Ishikawa (cell line): ENCODE results near the gene CD79A.

ENCODE experiments used
- CREB1 ChIP-seq: IDR thresholded peaks from 2 replicates; pipeline ENCODE4 v1.6.1; 2012; ENCODE audit warnings: low read depth
- EP300 ChIP-seq: IDR thresholded peaks from 2 replicates; pipeline ENCODE4 v1.6.1; 2012; ENCODE audit warnings: borderline replicate concordance
- FOXM1 ChIP-seq: IDR thresholded peaks from 2 replicates; pipeline ENCODE4 v1.6.1; 2012; ENCODE audit warnings: low read depth, borderline replicate concordance
- NFIC ChIP-seq: IDR thresholded peaks from 2 replicates; pipeline ENCODE4 v1.6.1; 2012
- RAD21 ChIP-seq: IDR thresholded peaks from 2 replicates; pipeline ENCODE4 v1.6.1; 2012; ENCODE audit warnings: low read depth
- USF1 ChIP-seq: IDR thresholded peaks from 2 replicates; pipeline ENCODE4 v1.6.1; 2012

DNA sequence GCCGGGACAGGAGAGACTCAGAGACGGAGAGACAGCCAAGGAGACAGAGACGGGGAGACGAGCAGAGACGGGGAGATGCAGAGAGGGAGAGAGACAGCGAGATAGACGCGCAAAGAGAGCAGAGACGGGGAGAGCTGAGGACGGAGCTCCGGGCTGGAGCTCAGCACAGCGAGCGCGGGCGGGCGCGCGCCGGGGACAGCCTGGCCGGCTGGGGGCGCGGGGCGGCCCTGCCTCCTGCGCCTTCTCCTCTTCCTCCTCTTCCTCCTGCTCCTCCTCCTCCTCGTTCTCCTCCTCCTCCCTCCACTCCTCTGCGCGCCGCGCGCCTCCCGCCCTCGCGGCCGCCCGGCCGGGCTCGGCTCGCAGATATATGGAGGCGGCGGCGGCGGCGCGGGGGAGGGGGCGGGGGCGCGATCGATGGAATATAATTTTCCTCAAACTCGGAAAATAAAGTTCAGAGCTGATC lies 51.2 kb downstream of the CD79A start, which contains the start of gene ERFL:
- TF ChIP-seq RAD21 (no peak), EP300 (no peak), USF1 (no peak), CREB1 (no peak), NFIC (no peak), FOXM1 (no peak)
